ENCODE measurements around the gene TP53I13.
A peak's percentile ranks its signal among the peaks of the same experiment; 100 is the strongest.

The TP53I13 gene

GRCh38 chr17:29560316-29560715, 8.2 kb upstream of the TP53I13 start:
- in situ Hi-C loops (cut with MboI; ENCODE audit: low sequenced_read_pairs, unreplicated experiment): no loop called here
- TF ChIP-seq, protein P1, sequence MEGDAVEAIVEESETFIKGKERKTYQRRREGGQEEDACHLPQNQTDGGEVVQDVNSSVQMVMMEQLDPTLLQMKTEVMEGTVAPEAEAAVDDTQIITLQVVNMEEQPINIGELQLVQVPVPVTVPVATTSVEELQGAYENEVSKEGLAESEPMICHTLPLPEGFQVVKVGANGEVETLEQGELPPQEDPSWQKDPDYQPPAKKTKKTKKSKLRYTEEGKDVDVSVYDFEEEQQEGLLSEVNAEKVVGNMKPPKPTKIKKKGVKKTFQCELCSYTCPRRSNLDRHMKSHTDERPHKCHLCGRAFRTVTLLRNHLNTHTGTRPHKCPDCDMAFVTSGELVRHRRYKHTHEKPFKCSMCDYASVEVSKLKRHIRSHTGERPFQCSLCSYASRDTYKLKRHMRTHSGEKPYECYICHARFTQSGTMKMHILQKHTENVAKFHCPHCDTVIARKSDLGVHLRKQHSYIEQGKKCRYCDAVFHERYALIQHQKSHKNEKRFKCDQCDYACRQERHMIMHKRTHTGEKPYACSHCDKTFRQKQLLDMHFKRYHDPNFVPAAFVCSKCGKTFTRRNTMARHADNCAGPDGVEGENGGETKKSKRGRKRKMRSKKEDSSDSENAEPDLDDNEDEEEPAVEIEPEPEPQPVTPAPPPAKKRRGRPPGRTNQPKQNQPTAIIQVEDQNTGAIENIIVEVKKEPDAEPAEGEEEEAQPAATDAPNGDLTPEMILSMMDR (IDR thresholded peaks at IDR 0.05; ENCODE audit: borderline replicate concordance, control extremely low read depth, extremely low read depth, insufficient read depth, missing control alignments): no peak
- no peak for DNase-seq (ENCODE audit: low spot score)

DNA sequence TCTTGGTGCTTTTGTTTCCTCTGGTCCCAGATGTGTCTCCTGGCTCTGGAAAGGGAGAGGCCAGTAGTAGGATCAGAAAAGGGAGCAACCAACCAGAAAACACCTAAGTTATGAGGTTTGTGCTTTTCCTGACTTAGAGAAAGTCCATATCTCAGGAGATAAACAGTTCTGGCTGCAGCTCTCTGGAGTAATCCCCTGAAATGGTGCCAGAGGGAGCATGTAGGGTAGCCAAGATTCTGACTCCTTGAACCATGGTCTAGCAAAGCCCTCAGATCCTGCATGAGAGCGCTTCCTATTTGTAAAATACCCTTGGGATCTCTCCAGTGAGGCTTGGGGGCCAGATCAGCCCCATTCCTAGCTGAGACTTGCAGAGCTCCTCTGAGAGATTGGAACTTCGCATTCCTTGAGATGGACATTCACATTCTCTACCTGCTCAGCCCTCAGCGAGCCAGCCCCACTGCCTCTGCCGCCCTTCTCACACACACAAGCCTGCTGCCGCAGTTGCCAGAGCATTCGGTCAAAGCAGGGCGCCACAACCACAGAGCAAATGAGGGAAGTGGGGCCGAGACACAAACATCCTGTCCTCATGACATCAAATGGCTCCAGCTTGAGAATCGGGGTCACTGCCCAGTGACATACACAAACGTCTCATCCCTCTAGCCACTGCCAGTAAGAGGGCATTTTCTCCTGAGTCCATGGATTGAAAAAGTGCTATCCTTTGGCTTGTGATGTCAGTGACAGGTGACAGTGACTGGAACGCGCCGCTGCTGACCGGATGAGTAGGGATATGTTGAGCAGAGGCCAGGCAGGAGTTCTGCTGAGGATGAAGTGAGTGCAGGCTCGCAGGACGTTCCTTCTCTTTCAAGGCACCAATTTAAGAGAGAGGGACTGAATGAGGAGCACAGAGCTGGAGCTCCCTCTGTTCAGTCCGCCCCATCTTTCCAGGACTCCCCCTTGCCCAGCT, 6.7 kb upstream of the TP53I13 start:
- TF ChIP-seq, protein P1 (IDR thresholded peaks at IDR 0.05; ENCODE audit: borderline replicate concordance, control extremely low read depth, extremely low read depth, insufficient read depth, missing control alignments): no peak

DNA sequence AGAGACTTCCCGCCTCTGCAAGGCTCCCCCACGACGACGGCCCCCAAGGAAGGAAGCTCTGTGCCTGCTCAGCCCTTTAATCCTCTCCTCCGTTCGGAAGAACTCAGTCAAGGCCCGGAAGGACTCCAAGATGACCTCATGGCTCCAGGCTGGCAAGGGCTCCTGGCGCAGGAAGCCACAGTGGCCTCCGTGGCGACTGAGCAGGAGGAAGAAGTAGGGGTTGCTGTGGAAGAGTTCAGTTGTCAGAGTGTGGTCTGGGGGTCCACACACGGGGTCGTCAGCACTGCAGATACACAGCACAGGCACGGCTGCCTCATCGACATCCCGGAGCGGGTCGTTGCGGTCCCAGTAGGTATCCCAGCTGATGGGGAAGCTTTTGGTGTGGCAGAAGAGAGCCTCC, 5.9 kb upstream of the TP53I13 start:
- no peak for DNase-seq (ENCODE audit: low spot score)
- in situ Hi-C loops (cut with MboI; ENCODE audit: low sequenced_read_pairs, unreplicated experiment): no loop called here
- TF ChIP-seq, protein P1 (IDR thresholded peaks at IDR 0.05; ENCODE audit: borderline replicate concordance, control extremely low read depth, extremely low read depth, insufficient read depth, missing control alignments): no peak

More for the DNA sequence above, 6.7 kb upstream of the TP53I13 start:
- DNase-seq (ENCODE audit: low spot score): peak; percentile 17
- in situ Hi-C loops (cut with MboI; ENCODE audit: low sequenced_read_pairs, unreplicated experiment): no loop called here

DNA sequence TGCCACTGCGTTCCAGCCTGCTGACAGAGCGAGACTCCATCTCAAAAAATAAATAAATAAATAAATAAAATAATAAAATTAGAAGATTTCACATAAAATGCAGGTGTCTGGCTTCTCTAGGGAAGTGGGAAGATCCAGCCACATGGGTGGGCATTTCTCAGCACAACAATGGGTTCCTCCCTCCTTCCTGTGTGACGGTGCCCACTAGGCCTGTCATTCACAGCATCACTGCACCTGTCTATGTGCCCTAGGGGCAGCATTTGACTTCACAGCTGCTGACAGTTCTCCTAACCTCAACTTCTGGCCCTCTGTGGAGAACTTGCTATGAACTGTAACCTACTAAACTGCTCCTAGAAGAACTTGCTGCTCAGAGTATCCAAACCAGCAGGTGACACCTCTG, 4.7 kb upstream of the TP53I13 start:
- in situ Hi-C loops (cut with MboI; ENCODE audit: low sequenced_read_pairs, unreplicated experiment): no loop called here
- DNase-seq (ENCODE audit: low spot score): peak; percentile 12
- TF ChIP-seq, protein P1 (IDR thresholded peaks at IDR 0.05; ENCODE audit: borderline replicate concordance, control extremely low read depth, extremely low read depth, insufficient read depth, missing control alignments): no peak

GRCh38 chr17:29565643-29566472, 2.6 kb upstream of the TP53I13 start:
- DNase-seq (ENCODE audit: low spot score): peak; percentile 77
- TF ChIP-seq, protein P1 (IDR thresholded peaks at IDR 0.05; ENCODE audit: borderline replicate concordance, control extremely low read depth, extremely low read depth, insufficient read depth, missing control alignments): peak; percentile 3
- in situ Hi-C loops (cut with MboI; ENCODE audit: low sequenced_read_pairs, unreplicated experiment): no loop called here

DNA sequence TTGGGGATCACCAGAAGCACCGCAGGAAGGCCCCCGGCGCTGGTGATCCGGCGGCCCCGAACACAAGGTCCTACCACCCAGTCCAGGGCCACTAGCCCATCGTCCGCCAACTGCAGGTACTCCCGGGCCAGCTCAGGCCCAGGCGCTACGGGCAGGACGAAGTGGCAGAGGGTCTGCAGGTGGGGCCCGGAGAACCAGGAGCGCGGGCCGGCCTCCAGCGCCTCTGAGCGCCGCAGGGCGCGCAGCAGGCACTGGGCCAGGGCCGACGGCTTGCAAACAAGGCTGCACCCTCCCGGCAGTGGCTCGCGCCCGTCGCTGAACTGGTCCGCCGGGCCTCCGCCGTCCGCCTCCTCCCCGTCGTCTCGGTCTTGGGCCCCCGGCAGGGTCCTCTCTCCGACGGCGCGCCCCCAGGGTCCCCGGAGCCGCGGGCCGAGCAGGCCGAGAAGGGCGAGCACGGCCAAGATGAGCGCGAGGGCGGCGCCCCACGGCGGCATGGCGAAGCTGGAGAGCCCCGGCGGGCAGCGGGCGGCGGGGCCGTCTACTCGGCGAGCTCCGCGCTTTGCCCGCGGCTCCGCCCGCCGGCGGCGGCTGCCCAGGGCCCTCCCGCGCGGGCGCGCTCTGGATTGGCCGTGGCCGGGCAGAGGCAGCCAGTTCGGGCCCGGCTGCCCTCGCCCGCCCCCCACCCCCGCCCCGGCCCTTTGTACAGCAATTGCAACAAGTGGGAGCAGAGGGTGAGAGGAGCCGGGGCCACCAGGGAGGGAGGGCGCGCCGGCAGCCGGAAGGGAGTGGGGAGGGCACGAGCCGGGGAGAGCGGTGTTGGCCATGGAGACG, 1.8 kb upstream of the TP53I13 start, which contains the start of gene ABHD15:
Gene ABHD15, minus strand, starts transcription at position 565 of the 831 bp plus-strand sequence. Its CDS starts 71 bp downstream, at position 494.
- in situ Hi-C loops (cut with MboI; ENCODE audit: low sequenced_read_pairs, unreplicated experiment): no loop called here
- DNase-seq (ENCODE audit: low spot score): peak; percentile 74
- TF ChIP-seq, protein P1 (IDR thresholded peaks at IDR 0.05; ENCODE audit: borderline replicate concordance, control extremely low read depth, extremely low read depth, insufficient read depth, missing control alignments): peak; percentile 14
